HepG2 (cell line): ENCODE data around the gene NOXO1. TPM values are rescaled to one million over a fixed set of nuclear protein-coding genes. Genes with fewer than 3 reads are reported as not detected.
A peak's percentile ranks its signal among the peaks of the same experiment; 100 is the strongest.

ENCODE experiments used
- CBX5 ChIP-seq: sonication (generic); formaldehyde crosslinking; IDR thresholded peaks from 2 replicates; pipeline ENCODE4 v1.4.0; 2020; ENCODE audit warnings: missing genetic modification reagents, borderline replicate concordance
- DBP ChIP-seq: sonication (generic); formaldehyde crosslinking; IDR thresholded peaks from 2 replicates; pipeline ENCODE4 v1.4.0; 2020; ENCODE audit warnings: missing genetic modification reagents; ENCODE audit errors: not compliant biosample characterization
- E2F5 ChIP-seq: sonication (generic); formaldehyde crosslinking; conservative IDR thresholded peaks from 2 replicates; pipeline ENCODE4 v1.4.0; 2020; ENCODE audit warnings: missing genetic modification reagents
- FLYWCH1 ChIP-seq: sonication (generic); formaldehyde crosslinking; IDR thresholded peaks from 2 replicates; pipeline ENCODE4 v1.8.1; 2023; ENCODE audit warnings: mild to moderate bottlenecking, missing genetic modification reagents
- GLI4 ChIP-seq: sonication (generic); formaldehyde crosslinking; IDR thresholded peaks from 2 replicates; pipeline ENCODE4 v1.5.1; 2020; ENCODE audit warnings: missing genetic modification reagents, mild to moderate bottlenecking, moderate library complexity, borderline replicate concordance
- KLF16 ChIP-seq, 2 experiments: sonication (generic) in 1 of 2; formaldehyde crosslinking in 1 of 2; IDR thresholded peaks; 2 replicates each; pipeline versions ENCODE4 v1.6.1 to v1.8.0; 2016 to 2023; ENCODE audit warnings: missing genetic modification reagents in 2 of 2, missing compliant biosample characterization in 1 of 2
- KMT2A ChIP-seq: sonication (generic); formaldehyde crosslinking; IDR thresholded peaks from 2 replicates; pipeline ENCODE4 v1.4.0; 2020; ENCODE audit warnings: missing genetic modification reagents
- LCORL ChIP-seq, 2 experiments: fragments of 450-650 bp in 1 of 2; sonication (generic) in 1 of 2; formaldehyde crosslinking in 1 of 2; IDR thresholded peaks; 2 replicates each; pipeline versions ENCODE4 v1.5.0 to v1.6.1; 2017 to 2020; ENCODE audit warnings: antibody characterized with exemption in 1 of 2, missing genetic modification reagents in 1 of 2
- THAP8 ChIP-seq: sonication (generic); formaldehyde crosslinking; IDR thresholded peaks from 2 replicates; pipeline ENCODE4 v1.5.1; 2020; ENCODE audit warnings: missing genetic modification reagents, mild to moderate bottlenecking, borderline replicate concordance
- ZBTB20 ChIP-seq: sonication (generic); formaldehyde crosslinking; IDR thresholded peaks from 2 replicates; pipeline ENCODE4 v1.8.1; 2023; ENCODE audit warnings: missing genetic modification reagents, low read depth, mild to moderate bottlenecking, borderline replicate concordance
- ZBTB26 ChIP-seq: IDR thresholded peaks from 2 replicates; pipeline ENCODE4 v1.6.1; 2016; ENCODE audit warnings: missing compliant biosample characterization, missing genetic modification reagents, borderline replicate concordance
- ZBTB4 ChIP-seq: sonication (generic); formaldehyde crosslinking; IDR thresholded peaks from 2 replicates; pipeline ENCODE4 v1.4.0; 2020; ENCODE audit warnings: missing genetic modification reagents, mild to moderate bottlenecking, borderline replicate concordance
- ZNF121 ChIP-seq: sonication (generic); formaldehyde crosslinking; IDR thresholded peaks from 2 replicates; pipeline ENCODE4 v1.5.0; 2020; ENCODE audit warnings: mild to moderate bottlenecking, missing genetic modification reagents
- ZNF280B ChIP-seq: sonication (generic); formaldehyde crosslinking; IDR thresholded peaks from 2 replicates; pipeline ENCODE4 v1.5.0; 2020; ENCODE audit warnings: missing genetic modification reagents, mild to moderate bottlenecking, borderline replicate concordance
- ZNF30 ChIP-seq: sonication (generic); formaldehyde crosslinking; IDR thresholded peaks from 2 replicates; pipeline ENCODE4 v1.5.0; 2020; ENCODE audit warnings: mild to moderate bottlenecking, missing genetic modification reagents
- ZNF703 ChIP-seq: sonication (generic); formaldehyde crosslinking; IDR thresholded peaks from 2 replicates; pipeline ENCODE4 v1.5.1; 2020; ENCODE audit warnings: missing genetic modification reagents, mild to moderate bottlenecking, moderate library complexity, borderline replicate concordance
- ZNF773 ChIP-seq: sonication (generic); formaldehyde crosslinking; IDR thresholded peaks from 2 replicates; pipeline ENCODE4 v1.4.0; 2020; ENCODE audit warnings: missing genetic modification reagents, borderline replicate concordance
- ZNF792 ChIP-seq: IDR thresholded peaks from 2 replicates; pipeline ENCODE4 v1.6.1; 2016
- ZSCAN22 ChIP-seq: sonication (generic); formaldehyde crosslinking; IDR thresholded peaks from 2 replicates; pipeline ENCODE4 v1.4.0; 2020; ENCODE audit warnings: mild to moderate bottlenecking, missing genetic modification reagents
- polyA plus RNA-seq, 8 experiments: library from polyadenylated mRNA; depleted of rRNA in 3 of 8; stranded (reverse) in 7 of 8; unstranded in 1 of 8; fragments of >200 nt; fragmentation: Illumina TruSeq in 4 of 8; extraction: Trizol in 4 of 8; gene quantifications; 2 replicates each; pipeline versions ENCODE4 v1.2.1 to v1.2.3, GENCODE V29; 2011 to 2016; ENCODE audit warnings: low read depth in 4 of 8, missing spikeins in 1 of 8, mixed read lengths in 1 of 8; ENCODE audit not compliant: insufficient read depth in 1 of 8
- total RNA-seq, 5 experiments: library from RNA; depleted of rRNA; stranded (reverse); fragments of >200 nt; fragmentation: Illumina TruSeq; extraction: Trizol; gene quantifications; 2 replicates each; pipeline ENCODE4 v1.2.3, GENCODE V29; 2016; ENCODE audit warnings: low read depth in 1 of 5

Gene NOXO1
- total and polyA plus RNA-seq, 2 of the 13 experiments (the other 11 are each of a cell fraction or from before 2014, with no cell fraction given): 0.69 to 1.4 TPM

- TF ChIP-seq ZBTB4 (CRISPR knock-in tag) (peak; percentile 37; the same call in 1 of the 2 replicates), CBX5 (no peak), GLI4 (CRISPR knock-in tag) (peak; percentile 54; the same call in 1 of the 2 replicates), E2F5 (peak; percentile 76), ZNF703 (CRISPR knock-in tag) (no peak), DBP (CRISPR knock-in tag) (no peak), KMT2A (no peak), ZBTB26 (no peak), ZNF30 (CRISPR knock-in tag) (no peak), KLF16 (CRISPR knock-in tag; IDR thresholded peaks at IDR 0.05) (no peak; a peak in 1 of 4 replicates), LCORL (IDR thresholded peaks at IDR 0.05) (no peak), LCORL (CRISPR knock-in tag; IDR thresholded peaks at IDR 0.05) (no peak), FLYWCH1 (CRISPR knock-in tag) (no peak), THAP8 (no peak), ZNF121 (CRISPR knock-in tag) (no peak), ZBTB20 (CRISPR knock-in tag) (no peak), ZSCAN22 (peak; percentile 79; the same call in 1 of the 2 replicates), ZNF792 (CRISPR knock-in tag) (0 out of 2 replicates have a peak, but pooled peaks have one; percentile 34), ZNF773 (CRISPR knock-in tag) (peak; percentile 81; the same call in 1 of the 2 replicates), ZNF280B (CRISPR knock-in tag) (no peak)
Measured at GRCh38 chr16:1929578-1930337, 51.5 kb downstream of the NOXO1 start (continued).
